B cell (primary cell): ENCODE measurements around the gene NUBPL.

Experiments used
- CTCF ChIP-seq: fragments of 200-600 bp; IDR thresholded peaks from one replicate; pipeline ENCODE4 v1.8.0; 2022; ENCODE audit warnings: antibody characterized with exemption, mild to moderate bottlenecking
- EZH2 ChIP-seq: IDR thresholded peaks from 2 replicates; pipeline ENCODE4 v1.6.1; 2012; ENCODE audit warnings: borderline replicate concordance, low read depth, mild to moderate bottlenecking, moderate library complexity, low read length; ENCODE audit not compliant: insufficient read depth, poor library complexity, severe bottlenecking

DNA sequence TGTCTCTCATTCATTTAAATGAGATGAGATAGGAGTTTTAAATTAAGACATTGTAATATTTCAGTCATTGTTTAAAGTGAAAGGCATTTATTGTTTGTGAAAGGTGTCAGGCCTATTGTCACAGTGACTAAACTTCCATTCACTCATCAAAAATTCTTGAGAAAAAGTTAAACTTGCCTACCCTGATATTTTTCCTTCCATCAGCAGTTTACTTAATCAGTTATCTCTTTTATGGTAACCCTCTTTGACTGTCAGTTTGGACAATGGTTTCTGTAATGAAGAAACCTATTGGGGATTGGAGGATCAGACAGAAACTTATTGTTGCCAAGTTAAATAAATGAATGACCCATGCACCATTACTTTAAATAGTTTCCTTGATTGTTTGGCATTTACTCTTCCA, 241.6 kb downstream of the NUBPL start:
- TF ChIP-seq CTCF (no peak), EZH2 (no peak)
